GM12891 (cell line): ENCODE results near the gene TSPAN18.

Source experiments
- POLR2A ChIP-seq: IDR thresholded peaks from 2 replicates; pipeline ENCODE4 v1.6.1; 2011; ENCODE audit warnings: low read depth, low read length, control low read depth
- POLR2AphosphoS5 ChIP-seq: IDR thresholded peaks from 2 replicates; pipeline ENCODE4 v1.6.1; 2011; ENCODE audit warnings: low read depth, low read length, control low read depth
- TAF1 ChIP-seq: IDR thresholded peaks from 2 replicates; pipeline ENCODE4 v1.6.1; 2011; ENCODE audit warnings: low read depth, low read length, control low read depth

- TF ChIP-seq POLR2AphosphoS5 (no peak), POLR2A (no peak), TAF1 (no peak)
These were observed 18.1 kb upstream of the TSPAN18 start for GRCh38 chr11:44708523-44709280.
